K562 (cell line): ENCODE data around the gene RFNG. TPM values are rescaled to one million over a fixed set of nuclear protein-coding genes. Genes with fewer than 3 reads are reported as not detected.
A peak's percentile ranks its signal among the peaks of the same experiment; 100 is the strongest.

Experiments
- CCAR2 ChIP-seq: fragments of 200-400 bp; formaldehyde crosslinking; IDR thresholded peaks from 2 replicates; pipeline ENCODE4 v1.6.1; 2017; ENCODE audit warnings: mild to moderate bottlenecking, low read depth, low read length
- FOSL1 ChIP-seq: fragments of 200-800 bp; sonication (Bioruptor generic); conservative IDR thresholded peaks from 2 replicates; pipeline ENCODE4 v1.6.1; 2016; ENCODE audit warnings: missing genetic modification characterization, missing compliant biosample characterization
- FOXK1 ChIP-seq: sonication (generic); formaldehyde crosslinking; IDR thresholded peaks from 2 replicates; pipeline ENCODE4 v1.8.0; 2022; ENCODE audit warnings: missing genetic modification reagents, mild to moderate bottlenecking, borderline replicate concordance
- HNRNPL ChIP-seq: fragments of 200-400 bp; formaldehyde crosslinking; IDR thresholded peaks from 2 replicates; pipeline ENCODE4 v1.6.1; 2017; ENCODE audit warnings: low read depth, mild to moderate bottlenecking, low read length
- HSF4 ChIP-seq: fragments of 250-450 bp; sonication (Bioruptor Pico); IDR thresholded peaks from 2 replicates; pipeline ENCODE4 v2.1.2; 2022; ENCODE audit warnings: mild to moderate bottlenecking, moderate library complexity, borderline replicate concordance
- L3MBTL2 ChIP-seq: fragments of 450-650 bp; IDR thresholded peaks from 2 replicates; pipeline ENCODE4 v1.6.1; 2016; ENCODE audit warnings: mild to moderate bottlenecking, moderate library complexity
- RBFOX2 ChIP-seq: fragments of 200-400 bp; formaldehyde crosslinking; IDR thresholded peaks from 2 replicates; pipeline ENCODE4 v1.6.1; 2017; ENCODE audit warnings: low read depth, mild to moderate bottlenecking, low read length, moderate library complexity
- TCF7L2 ChIP-seq: fragments of 150-350 bp; IDR thresholded peaks from 2 replicates; pipeline ENCODE4 v1.6.1; 2016; ENCODE audit warnings: low read depth, mild to moderate bottlenecking, low read length, moderate library complexity
- TGIF2 ChIP-seq: sonication (generic); formaldehyde crosslinking; IDR thresholded peaks from 2 replicates; pipeline ENCODE4 v1.8.1; 2022; ENCODE audit warnings: mild to moderate bottlenecking, missing genetic modification reagents, moderate library complexity
- ZBTB17 ChIP-seq: fragments of 450-650 bp; formaldehyde crosslinking; IDR thresholded peaks from 2 replicates; pipeline ENCODE4 v1.4.0; 2020; ENCODE audit warnings: mild to moderate bottlenecking
- ZNF324 ChIP-seq: fragments of 250-450 bp; sonication (Bioruptor Pico); IDR thresholded peaks from 2 replicates; pipeline ENCODE4 v1.4.0; 2020; ENCODE audit warnings: mild to moderate bottlenecking
- polyA plus RNA-seq, 8 experiments: library from polyadenylated mRNA; depleted of rRNA in 4 of 8; stranded (reverse) in 5 of 8; unstranded in 3 of 8; fragments of >200 nt; fragmentation: Nextera tagmentation in 2 of 8; fragmentation: Illumina TruSeq in 1 of 8; extraction: Ambion mirVana in 2 of 8; extraction: Trizol in 1 of 8; gene quantifications; 2 replicates each; pipeline versions ENCODE4 v1.2.1 to v1.2.3, GENCODE V29; 2011 to 2014; ENCODE audit warnings: inconsistent platforms in 1 of 8, missing spikeins in 1 of 8
- total RNA-seq, 7 experiments: library from RNA; depleted of rRNA in 6 of 7; stranded (reverse); fragments of >200 nt in 6 of 7; fragmentation: Illumina TruSeq in 2 of 7; extraction: Trizol in 2 of 7; gene quantifications; 2 replicates each; pipeline versions ENCODE4 v1.2.1 to v1.2.3, GENCODE V29; 2011 to 2021; ENCODE audit warnings: low replicate concordance in 1 of 7
- TF ChIP-seq, protein P1 (sequence below): fragments of 250-450 bp; sonication (Bioruptor Pico); IDR thresholded peaks from 2 replicates; pipeline ENCODE4 v1.4.0; 2020; ENCODE audit warnings: mild to moderate bottlenecking, moderate library complexity
- TF ChIP-seq, protein P2 (sequence below): fragments of 200-800 bp; sonication (Bioruptor generic); IDR thresholded peaks from 2 replicates; pipeline ENCODE4 v1.6.1; 2016; ENCODE audit warnings: missing genetic modification characterization, missing compliant biosample characterization
- TF ChIP-seq, protein P3 (sequence below): fragments of 450-650 bp; formaldehyde crosslinking; IDR thresholded peaks from 2 replicates; pipeline ENCODE4 v1.4.0; 2020; ENCODE audit warnings: mild to moderate bottlenecking, moderate library complexity
- TF ChIP-seq, protein P4 (sequence below): fragments of 250-450 bp; sonication (Bioruptor Pico); IDR thresholded peaks from 2 replicates; pipeline ENCODE4 v1.4.0; 2020; ENCODE audit warnings: mild to moderate bottlenecking, moderate library complexity, borderline replicate concordance

RFNG gene
- total and polyA plus RNA-seq, 9 of the 15 experiments (the other 6 are each of a cell fraction or from before 2014, with no cell fraction given), result 0.32 to 32.8 (median 9.5) TPM

DNA sequence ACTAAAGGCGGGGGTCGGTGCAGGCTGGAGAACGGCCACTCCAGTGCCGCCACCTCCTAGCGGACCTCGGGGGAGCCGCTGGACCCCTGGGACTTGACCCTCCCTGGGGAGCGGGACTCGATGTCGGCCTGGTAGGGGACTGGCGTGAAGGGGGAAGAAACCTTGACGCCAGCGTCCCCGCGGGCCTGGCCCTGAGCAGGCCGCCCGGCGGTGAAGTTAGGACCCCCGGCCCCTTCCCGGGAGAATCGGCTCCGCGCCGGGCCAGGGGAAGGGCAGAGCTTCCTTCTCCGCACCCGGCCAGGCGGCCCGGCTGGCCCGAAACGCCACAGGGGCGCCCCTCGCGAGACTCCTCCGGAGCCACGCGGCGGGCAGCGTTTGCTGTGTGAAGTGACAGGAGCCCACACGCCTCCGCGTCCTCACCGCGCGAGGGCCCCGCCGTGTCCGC, 13.6 kb upstream of the RFNG start (continued):
- TF ChIP-seq, protein P1, sequence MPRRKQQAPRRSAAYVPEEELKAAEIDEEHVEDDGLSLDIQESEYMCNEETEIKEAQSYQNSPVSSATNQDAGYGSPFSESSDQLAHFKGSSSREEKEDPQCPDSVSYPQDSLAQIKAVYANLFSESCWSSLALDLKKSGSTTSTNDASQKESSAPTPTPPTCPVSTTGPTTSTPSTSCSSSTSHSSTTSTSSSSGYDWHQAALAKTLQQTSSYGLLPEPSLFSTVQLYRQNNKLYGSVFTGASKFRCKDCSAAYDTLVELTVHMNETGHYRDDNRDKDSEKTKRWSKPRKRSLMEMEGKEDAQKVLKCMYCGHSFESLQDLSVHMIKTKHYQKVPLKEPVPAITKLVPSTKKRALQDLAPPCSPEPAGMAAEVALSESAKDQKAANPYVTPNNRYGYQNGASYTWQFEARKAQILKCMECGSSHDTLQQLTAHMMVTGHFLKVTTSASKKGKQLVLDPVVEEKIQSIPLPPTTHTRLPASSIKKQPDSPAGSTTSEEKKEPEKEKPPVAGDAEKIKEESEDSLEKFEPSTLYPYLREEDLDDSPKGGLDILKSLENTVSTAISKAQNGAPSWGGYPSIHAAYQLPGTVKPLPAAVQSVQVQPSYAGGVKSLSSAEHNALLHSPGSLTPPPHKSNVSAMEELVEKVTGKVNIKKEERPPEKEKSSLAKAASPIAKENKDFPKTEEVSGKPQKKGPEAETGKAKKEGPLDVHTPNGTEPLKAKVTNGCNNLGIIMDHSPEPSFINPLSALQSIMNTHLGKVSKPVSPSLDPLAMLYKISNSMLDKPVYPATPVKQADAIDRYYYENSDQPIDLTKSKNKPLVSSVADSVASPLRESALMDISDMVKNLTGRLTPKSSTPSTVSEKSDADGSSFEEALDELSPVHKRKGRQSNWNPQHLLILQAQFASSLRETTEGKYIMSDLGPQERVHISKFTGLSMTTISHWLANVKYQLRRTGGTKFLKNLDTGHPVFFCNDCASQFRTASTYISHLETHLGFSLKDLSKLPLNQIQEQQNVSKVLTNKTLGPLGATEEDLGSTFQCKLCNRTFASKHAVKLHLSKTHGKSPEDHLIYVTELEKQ (CRISPR knock-in tag), result no peak
- no peak for TF ChIP-seq ZBTB17 (CRISPR knock-in tag)
- no peak for TF ChIP-seq HNRNPL
- 0 out of 2 replicates have a peak, but pooled peaks have one; percentile 27 for TF ChIP-seq TGIF2
- TF ChIP-seq CCAR2, result no peak
- no peak for TF ChIP-seq L3MBTL2
- peak; percentile 44 for TF ChIP-seq RBFOX2
- TF ChIP-seq ZNF324, result no peak
- TF ChIP-seq, protein P2, sequence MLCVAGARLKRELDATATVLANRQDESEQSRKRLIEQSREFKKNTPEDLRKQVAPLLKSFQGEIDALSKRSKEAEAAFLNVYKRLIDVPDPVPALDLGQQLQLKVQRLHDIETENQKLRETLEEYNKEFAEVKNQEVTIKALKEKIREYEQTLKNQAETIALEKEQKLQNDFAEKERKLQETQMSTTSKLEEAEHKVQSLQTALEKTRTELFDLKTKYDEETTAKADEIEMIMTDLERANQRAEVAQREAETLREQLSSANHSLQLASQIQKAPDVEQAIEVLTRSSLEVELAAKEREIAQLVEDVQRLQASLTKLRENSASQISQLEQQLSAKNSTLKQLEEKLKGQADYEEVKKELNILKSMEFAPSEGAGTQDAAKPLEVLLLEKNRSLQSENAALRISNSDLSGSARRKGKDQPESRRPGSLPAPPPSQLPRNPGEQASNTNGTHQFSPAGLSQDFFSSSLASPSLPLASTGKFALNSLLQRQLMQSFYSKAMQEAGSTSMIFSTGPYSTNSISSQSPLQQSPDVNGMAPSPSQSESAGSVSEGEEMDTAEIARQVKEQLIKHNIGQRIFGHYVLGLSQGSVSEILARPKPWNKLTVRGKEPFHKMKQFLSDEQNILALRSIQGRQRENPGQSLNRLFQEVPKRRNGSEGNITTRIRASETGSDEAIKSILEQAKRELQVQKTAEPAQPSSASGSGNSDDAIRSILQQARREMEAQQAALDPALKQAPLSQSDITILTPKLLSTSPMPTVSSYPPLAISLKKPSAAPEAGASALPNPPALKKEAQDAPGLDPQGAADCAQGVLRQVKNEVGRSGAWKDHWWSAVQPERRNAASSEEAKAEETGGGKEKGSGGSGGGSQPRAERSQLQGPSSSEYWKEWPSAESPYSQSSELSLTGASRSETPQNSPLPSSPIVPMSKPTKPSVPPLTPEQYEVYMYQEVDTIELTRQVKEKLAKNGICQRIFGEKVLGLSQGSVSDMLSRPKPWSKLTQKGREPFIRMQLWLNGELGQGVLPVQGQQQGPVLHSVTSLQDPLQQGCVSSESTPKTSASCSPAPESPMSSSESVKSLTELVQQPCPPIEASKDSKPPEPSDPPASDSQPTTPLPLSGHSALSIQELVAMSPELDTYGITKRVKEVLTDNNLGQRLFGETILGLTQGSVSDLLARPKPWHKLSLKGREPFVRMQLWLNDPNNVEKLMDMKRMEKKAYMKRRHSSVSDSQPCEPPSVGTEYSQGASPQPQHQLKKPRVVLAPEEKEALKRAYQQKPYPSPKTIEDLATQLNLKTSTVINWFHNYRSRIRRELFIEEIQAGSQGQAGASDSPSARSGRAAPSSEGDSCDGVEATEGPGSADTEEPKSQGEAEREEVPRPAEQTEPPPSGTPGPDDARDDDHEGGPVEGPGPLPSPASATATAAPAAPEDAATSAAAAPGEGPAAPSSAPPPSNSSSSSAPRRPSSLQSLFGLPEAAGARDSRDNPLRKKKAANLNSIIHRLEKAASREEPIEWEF (CRISPR knock-in tag), result no peak
- no peak for TF ChIP-seq FOXK1 (CRISPR knock-in tag)
- TF ChIP-seq TCF7L2, result no peak
- 0 out of 2 replicates have a peak, but pooled peaks have one; percentile 0 for TF ChIP-seq FOSL1 (tag)
- TF ChIP-seq, protein P3, sequence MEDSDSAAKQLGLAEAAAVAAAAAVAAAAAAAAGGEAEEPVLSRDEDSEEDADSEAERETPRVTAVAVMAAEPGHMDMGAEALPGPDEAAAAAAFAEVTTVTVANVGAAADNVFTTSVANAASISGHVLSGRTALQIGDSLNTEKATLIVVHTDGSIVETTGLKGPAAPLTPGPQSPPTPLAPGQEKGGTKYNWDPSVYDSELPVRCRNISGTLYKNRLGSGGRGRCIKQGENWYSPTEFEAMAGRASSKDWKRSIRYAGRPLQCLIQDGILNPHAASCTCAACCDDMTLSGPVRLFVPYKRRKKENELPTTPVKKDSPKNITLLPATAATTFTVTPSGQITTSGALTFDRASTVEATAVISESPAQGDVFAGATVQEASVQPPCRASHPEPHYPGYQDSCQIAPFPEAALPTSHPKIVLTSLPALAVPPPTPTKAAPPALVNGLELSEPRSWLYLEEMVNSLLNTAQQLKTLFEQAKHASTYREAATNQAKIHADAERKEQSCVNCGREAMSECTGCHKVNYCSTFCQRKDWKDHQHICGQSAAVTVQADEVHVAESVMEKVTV (CRISPR knock-in tag), result no peak
- TF ChIP-seq, protein P4, sequence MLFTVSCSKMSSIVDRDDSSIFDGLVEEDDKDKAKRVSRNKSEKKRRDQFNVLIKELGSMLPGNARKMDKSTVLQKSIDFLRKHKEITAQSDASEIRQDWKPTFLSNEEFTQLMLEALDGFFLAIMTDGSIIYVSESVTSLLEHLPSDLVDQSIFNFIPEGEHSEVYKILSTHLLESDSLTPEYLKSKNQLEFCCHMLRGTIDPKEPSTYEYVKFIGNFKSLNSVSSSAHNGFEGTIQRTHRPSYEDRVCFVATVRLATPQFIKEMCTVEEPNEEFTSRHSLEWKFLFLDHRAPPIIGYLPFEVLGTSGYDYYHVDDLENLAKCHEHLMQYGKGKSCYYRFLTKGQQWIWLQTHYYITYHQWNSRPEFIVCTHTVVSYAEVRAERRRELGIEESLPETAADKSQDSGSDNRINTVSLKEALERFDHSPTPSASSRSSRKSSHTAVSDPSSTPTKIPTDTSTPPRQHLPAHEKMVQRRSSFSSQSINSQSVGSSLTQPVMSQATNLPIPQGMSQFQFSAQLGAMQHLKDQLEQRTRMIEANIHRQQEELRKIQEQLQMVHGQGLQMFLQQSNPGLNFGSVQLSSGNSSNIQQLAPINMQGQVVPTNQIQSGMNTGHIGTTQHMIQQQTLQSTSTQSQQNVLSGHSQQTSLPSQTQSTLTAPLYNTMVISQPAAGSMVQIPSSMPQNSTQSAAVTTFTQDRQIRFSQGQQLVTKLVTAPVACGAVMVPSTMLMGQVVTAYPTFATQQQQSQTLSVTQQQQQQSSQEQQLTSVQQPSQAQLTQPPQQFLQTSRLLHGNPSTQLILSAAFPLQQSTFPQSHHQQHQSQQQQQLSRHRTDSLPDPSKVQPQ (CRISPR knock-in tag), result no peak
- no peak for TF ChIP-seq HSF4 (CRISPR knock-in tag)
